ENCODE measurements around the gene MYOF.
"Not testable (repeated sequence)": the region's sequence is repeated elsewhere in the genome, so short reads cannot be mapped to it uniquely, and the experiment has no call there.

The MYOF gene

DNA sequence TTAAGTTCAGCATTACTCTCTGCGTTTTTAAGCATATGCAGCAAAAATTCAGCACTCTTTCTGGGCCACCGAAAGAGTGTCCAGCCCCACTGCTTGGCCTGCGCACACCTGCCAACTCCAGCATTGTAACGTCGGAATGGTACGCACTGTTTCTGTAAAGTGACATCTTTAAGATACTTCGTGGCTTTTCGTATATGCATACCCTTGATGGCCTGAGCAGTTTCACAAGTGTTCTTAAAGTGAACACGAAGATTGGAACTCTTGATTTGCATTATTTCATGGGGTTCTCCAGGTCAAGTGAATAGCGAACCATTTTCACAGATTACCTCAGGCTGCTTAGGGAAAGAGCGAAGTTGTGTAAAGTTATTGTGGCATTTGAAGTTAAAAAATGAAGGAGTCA lies 197.9 kb downstream of the MYOF start:
- DNase-seq: not testable (repeated sequence)

DNA sequence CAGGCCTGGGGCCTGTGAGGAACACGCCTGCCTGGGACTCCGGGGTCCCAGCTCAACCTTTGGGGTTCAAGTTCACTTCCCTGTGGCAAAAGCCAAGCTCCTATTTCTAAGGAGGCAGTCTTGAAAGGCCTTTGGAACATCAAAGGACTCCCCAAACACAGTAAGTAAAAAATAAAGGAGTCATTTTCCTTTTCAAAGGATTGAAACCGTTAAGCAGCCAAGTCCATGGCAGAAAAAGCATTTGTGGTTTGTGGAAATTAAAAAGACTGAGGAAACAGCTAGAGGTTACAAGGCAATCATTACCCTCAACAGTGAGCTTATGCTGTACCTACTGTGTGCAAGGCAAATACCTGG lies 200.8 kb downstream of the MYOF start:
- DNase-seq: no peak

- DNase-seq: no peak
Measured at GRCh38 chr10:93280699-93281366, 201.3 kb downstream of the MYOF start.

- DNase-seq: no peak
Measured at GRCh38 chr10:93280121-93280698, 201.9 kb downstream of the MYOF start.

DNA sequence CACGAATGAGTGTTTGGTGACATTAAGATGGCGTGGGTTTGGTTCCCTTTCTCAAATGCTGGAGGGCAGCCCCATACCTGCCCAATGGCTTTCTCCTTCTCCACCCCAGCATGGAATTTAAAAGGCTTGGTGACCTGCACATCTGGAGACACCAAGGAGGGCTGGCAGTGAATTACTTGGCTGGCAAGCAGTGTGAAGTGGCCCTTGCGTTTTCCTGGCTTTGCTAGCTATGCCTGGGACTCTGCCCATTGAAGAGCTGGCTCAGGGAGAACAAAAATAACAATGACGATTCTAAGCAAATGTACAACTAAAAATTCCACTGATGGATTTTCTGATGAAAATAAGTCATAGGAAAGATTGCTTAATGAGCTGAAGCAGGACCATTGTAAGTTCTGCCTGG lies 204.8 kb downstream of the MYOF start:
- no peak for DNase-seq

DNA sequence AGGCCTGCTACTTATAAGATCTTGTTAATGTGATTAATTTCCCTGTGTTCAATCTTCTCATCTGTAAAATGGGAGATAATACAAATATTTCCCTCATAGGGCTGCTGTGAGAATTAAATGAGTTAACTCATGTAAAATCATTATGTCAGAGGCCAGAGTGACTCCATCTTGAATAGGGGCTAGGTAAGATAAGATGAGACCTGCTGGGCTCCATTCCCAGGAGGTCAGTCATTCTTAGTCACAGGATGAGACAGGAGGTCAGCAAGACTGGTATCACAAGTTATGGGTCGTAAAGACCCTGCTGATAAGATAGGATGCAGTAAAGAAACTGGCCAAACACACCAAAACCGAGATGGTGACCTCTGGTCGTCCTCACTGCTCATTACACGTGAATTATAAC lies 207.7 kb downstream of the MYOF start:
- DNase-seq: no peak

DNA sequence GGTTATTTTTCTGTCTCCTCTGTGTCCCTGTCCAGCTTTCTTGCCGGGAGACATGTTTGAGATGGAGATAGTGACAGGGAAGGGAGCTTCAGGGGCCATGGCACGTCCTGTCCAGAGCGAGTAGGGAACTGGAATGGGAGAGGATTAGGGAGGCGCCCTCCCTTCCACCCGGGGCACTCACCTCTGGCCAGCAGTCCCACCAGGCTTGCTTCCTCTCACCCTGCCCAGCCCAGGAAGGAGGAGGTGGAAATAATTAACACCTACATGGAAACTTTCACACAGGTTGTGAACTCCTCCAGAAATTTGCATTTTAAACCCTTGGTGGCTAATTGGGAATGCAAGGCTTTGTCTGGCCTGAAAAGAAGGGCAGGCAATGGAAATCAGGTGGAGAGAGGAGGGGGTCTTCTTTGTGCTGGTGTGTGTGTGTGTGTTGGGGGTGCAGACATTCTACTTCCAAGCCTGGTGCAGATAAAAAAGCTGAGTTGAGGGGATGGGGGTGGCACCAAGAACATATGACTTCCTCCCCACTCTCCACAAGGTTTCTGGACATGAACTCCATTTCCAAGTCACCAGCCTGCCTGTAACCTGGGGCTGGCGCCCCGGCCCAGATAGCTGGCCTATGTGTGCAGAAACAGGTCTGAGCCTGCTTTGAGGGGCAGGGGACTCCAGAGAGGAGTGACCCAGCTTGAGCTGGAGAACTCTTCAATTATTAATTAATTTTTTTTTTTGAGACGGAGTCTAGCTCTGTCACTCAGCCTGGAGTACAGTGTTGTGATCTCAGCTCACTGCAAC lies 209.1 kb downstream of the MYOF start:
- DNase-seq: peak in 1 of 2 experiments; percentile 4

DNA sequence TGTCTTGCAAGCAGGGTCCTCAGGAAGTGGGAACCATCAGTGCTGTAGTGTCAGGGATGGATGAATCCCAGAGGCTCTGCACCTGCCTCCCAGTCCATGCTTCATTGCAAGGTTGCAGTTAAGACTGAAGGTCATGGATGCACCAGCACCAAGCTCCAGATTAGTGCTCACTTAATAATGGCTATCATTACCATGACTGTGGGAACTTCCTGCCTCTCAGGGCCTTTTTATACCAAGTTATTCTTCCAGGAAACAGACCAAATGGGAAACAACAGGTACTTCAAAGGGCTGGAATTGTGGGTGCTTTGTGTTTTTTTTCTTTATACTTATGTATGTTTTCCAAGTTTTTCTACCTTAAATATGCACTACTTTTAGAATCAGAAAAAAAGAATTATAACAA lies 210.8 kb downstream of the MYOF start:
- no peak for DNase-seq

DNA sequence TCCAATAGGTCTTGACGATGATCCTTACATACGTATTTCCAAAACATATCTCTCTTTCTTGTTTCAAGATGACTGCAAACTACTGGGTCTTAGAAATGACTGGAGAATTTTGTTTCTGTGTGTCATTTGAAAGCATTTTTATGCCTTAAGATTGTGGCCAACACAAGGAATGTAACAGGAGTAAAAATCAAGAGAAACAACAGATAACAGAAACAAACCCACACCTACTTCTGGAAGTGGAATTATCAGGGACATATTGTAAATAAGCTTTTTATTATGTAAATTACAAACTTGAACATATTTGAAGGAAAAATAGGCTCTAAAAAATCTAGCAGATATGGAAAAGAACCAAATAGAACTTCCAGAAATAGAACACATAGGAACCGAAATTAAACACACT lies 212.9 kb downstream of the MYOF start:
- DNase-seq: no peak

DNA sequence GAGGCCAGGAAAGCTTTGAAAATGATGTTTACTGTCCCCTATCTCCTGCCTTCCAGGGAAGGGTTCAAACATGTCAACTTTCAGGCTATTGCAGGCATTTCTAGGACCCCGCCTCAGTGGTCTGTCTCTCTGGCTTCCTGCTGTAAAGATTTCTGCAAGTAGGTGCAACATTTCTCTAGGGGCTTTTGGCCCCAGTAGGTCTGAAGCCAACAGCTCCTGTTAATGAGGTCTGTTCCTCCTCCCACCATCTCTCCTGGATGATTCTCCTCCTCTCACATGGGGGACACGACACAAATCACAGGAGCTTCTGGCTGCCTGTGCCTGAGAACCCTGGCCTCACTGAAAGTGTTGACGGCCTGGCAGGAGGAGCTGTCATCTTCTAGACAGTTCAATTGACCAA lies 214.1 kb downstream of the MYOF start:
- no peak for DNase-seq

DNA sequence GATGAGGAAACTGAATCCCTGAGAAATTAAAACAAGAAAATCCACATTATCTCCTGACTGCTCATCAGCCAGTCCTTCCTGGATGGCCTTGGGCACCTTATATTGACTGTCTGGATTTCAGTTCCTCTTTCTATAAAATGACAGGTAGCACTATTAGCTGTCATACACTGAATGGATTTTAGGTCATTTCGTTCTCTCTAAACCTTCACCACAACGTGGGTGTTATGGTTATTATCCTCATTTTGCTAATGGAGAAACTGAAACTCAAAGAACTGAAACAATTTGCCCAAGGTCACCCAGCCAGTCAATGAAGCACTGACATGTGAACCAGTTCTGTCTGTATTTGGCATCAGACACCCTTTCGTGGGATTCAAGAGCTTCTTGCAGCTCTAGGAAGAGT lies 214.6 kb downstream of the MYOF start:
- DNase-seq: no peak

DNA sequence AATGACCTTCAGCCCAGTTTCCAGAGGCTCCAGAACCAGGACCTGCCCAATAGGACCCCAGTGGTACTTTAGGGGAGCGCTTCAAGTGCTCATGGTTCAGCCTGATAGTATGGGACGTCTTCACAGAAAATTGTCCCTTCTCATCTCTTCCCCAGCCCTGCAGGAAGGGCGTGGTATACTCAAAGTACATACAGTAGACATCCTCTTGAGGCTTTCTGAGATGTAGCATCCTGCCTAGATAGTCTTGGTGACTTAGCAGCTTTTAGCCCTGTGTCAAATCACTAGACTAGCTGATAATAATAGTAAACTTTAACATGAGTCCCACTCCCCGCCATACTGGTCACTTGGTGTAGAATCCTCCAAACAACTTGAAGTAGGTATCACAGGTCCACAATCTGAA lies 215.3 kb downstream of the MYOF start:
- DNase-seq: no peak

- DNase-seq: no peak
Measured at GRCh38 chr10:93261961-93262610, 220.0 kb downstream of the MYOF start.

DNA sequence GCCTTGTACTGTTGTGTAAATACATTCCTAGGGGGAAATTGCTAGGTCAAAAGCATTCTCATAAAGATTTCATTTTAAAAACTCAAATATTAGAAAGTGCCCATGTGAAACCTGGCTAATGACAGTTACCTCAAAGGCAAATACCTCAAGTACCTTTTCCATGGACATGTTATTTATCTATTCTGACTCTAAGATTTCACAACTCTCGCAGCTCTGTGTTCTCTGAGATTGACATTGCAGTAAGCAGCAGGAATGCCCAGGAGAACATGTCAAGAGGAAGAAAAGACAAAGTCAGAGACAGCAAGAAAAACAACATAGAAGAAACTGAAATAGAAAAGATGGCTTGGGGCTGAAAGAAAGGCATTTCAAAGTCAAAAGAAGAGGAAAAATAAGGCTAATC lies 221.0 kb downstream of the MYOF start:
- no peak for DNase-seq

DNA sequence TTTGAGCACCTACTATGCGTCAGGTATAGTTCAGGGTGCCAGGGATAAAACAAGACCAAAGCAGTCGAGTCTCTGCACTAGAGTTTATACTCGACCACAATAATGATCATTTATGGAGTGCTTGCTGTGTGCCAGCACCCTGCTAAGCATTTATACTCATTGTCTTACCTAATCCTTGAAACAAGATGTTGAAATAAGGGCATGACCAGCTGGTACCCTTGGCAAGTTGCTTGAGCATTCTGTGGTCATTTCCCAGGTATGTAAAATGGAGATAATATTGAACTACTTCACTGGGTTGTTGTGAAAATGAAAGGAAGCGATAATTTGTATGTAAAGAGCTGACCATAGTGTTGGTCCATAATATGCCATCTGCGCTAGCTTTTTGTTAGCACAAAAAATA lies 223.0 kb downstream of the MYOF start:
- no peak for DNase-seq
